ENCODE measurements around the gene OR6K3.
"Not testable (repeated sequence)": the region's sequence is repeated elsewhere in the genome, so short reads cannot be mapped to it uniquely, and the experiment has no call there.

Gene OR6K3

DNA sequence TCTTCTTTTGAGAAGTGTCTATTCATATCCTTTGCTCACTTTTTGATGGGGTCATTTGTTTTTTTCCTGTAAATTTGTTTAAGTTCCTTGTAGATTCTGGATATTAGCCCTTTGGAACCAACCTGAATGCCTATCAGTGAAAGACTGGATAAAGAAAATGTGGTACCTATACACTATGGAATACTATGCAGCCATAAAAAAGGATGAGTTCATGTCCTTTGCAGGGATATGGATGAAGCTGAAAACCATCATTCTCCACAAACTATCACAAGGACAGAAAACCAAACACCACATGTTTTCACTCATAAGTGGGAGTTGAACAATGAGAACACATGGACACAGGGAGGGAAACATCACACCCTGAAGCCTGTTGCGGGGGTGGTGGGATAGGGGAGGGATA, 32.2 kb downstream of the OR6K3 start:
- in situ Hi-C loops (cut with HindIII; ENCODE audit: low sequenced_read_pairs) = not testable (repeated sequence)

DNA sequence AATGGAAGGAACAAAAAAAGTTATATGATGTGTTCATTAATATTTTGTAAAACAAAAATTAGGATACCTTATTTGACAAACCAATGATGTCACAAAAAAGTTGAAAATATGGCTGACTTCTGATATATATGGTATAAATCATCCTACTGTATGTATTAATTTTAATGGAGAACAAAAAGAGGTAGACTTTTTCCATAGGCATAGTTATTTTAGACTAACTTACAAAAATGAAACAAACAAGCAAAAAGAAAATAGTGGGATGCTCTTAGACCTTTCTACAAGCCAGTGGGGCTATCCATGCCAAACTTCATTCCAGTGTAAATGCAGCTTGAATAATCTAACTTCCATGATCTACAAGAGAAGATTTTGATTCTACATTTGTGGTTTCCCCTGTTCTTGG, 33.5 kb downstream of the OR6K3 start:
- in situ Hi-C loops (cut with HindIII; ENCODE audit: low sequenced_read_pairs) = no loop called here

DNA sequence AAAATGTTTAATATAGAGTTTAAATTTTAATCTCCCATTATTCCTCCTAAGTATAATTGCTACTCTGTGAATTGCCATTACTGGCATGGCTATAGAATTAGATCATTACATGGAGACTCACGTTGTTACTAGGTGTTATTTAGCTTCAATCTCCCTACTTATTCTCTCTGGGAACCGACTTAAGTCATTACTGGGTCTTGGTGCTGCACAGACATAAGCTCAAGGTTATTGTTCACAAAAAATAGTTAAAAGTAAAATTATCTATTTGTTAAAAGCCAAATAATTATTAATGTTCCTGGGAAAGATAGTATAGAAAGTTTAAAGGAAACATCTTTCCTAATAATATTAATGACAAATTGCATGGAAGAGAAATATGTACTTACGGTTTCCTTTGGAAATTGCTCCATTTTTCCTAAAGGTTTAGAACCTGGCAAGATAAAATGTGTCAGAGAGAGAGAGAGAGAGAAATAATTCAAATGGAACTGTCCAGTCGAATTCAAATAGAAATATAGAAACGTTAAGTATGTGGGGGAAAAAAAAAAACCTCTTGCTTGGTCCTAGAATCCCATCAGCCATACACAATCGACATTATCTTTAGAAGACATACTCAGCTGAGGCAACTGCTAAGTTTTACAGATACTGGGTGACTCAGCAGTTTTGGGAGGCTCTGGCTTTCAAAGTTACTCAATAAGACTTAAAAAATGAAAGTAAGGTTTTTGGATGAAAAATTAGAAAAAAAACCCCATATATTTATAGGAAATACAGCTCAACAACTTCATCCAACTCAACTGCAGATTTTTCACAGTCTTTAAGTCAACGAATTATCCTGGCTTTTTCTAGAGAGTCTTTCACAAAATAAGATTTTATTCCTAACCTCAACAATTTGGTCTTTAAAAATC, 34.2 kb downstream of the OR6K3 start, which contains the start of gene SPTA1:
Gene SPTA1, minus strand, starts transcription at position 605 of the 899 bp plus-strand sequence. Its CDS starts 198 bp downstream, at position 407.
- in situ Hi-C loops (cut with HindIII; ENCODE audit: low sequenced_read_pairs) = no loop called here

DNA sequence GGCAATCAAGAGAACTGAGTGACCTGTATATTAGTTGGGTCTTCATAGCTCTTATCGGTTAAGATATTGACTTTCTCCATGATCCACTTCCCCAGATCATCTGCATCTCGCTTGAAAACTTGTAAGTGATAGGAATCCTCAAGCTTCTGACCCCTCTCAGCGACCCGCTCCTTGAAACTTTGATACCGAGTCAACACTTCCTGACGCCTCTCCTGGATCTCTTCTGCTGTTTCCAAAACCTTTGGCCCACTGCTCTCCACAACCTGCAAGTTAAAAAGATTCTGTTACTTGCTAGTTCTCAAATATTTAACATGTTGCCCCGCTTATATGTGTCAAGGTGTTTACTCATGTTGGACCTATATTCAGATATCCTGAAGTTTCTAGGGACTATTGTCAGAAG, 35.4 kb downstream of the OR6K3 start:
- in situ Hi-C loops (cut with HindIII; ENCODE audit: low sequenced_read_pairs) = no loop called here

DNA sequence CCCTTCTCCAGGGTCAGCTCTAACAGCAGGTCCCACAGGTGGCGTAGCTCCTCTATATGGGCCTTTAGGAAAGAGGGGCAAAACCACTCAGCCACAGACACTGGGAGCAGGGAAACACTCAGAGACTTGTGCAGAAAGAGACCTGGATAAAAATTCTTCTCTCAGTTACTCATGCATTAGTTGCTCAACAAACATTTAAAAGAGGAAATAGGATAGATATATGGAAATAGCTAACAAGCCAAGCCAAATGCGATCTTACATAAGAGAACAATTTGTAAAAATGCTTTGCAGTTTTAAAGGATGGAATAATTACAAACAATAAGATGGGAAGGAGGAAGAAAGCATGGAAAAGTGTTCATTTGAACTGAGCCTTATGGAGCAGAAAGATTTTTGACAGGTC, 38.9 kb downstream of the OR6K3 start:
- in situ Hi-C loops (cut with HindIII; ENCODE audit: low sequenced_read_pairs) = no loop called here

DNA sequence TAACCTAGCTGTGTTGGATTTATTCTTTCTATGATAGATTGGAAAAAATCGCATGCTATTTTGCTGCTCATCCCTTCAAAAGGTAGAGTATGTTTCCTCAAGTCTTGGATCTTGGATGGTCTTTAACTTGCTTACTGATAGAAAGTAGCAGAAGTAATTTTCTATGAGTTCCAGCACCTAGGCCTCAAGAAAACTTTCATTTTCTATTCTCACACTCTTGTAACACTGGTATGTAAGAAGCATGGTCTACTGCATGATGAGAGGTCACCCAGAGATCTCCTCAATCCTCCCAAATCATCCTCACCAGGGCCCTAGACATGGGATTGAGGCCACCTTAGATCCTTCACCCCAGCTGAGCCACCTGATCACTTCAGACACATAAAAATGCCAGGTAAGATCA, 41.2 kb downstream of the OR6K3 start:
- in situ Hi-C loops (cut with HindIII; ENCODE audit: low sequenced_read_pairs) = no loop called here

DNA sequence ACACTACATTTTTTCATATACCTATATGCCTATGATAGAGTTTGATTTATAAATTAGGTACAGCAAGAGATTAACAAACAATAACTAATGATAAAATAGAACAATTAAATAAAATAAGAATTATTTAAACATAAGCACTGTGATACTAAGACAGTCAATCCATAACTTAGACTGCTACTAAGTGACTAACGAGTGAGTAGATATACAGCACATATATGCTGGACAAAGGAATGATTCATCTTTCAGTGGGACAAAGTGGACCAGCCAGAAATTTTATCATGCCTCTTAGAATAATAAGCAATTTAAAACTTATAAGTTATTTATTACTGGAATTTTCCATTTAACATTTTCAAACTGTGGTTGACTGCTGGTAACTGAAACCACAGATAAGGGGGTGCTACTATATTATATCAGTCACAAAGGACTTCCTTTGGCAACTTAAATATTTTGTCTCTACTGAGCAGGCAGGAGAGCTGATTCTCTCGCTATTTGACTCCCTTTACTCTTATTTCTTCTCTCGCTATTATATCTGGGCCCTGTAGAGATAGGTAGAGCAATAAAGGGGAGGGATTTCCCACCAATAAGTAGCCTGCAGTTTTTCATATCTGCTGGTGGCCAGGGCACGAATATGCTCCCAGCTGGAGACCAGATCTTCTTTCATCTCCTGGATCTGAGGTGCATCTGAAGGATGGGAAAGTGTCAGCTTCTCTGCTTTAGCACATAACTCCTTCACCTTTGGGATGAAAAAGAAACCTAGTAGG, 44.8 kb downstream of the OR6K3 start:
- in situ Hi-C loops (cut with HindIII; ENCODE audit: low sequenced_read_pairs) = no loop called here

DNA sequence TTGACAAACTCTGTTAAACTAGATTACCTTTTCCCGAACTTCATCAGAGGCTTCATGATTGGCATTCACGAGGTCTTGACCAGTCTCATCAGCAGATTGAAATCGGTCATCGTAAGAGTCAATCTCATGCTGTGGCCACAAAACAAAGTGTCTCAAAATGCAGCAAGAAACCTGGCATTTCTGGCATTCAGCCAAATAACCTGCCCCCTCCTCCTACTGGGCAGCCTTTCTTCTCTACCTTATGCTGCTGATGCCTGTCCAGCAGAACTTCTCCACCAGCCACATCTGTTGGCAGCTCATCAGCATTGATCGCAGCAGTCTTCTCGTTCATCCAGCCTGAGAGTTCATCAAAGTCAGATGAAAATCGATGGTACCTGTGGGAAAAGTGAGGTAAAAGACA, 46.2 kb downstream of the OR6K3 start:
- in situ Hi-C loops (cut with HindIII; ENCODE audit: low sequenced_read_pairs) = no loop called here

Measured in DLD1 (cell line).